ENCODE results near the gene PTPRF.

The PTPRF gene

DNA sequence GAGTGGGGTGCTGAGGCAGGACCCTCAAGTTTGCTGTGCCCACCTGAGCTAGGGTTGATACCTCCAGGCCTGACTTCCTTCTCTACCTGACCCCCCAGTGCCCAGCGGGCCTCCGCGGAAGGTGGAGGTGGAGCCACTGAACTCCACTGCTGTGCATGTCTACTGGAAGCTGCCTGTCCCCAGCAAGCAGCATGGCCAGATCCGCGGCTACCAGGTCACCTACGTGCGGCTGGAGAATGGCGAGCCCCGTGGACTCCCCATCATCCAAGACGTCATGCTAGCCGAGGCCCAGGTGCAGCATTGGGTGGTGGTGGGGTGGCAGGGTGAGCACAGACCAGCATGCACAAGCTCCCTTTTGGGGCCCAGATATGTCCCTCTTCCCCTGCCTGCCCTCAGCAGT, 67.9 kb downstream of the PTPRF start:
- H3K4me3 ChIP-seq (ENCODE audit: low read depth, low read length), result no peak overlapping the region
- TF ChIP-seq, protein P1, sequence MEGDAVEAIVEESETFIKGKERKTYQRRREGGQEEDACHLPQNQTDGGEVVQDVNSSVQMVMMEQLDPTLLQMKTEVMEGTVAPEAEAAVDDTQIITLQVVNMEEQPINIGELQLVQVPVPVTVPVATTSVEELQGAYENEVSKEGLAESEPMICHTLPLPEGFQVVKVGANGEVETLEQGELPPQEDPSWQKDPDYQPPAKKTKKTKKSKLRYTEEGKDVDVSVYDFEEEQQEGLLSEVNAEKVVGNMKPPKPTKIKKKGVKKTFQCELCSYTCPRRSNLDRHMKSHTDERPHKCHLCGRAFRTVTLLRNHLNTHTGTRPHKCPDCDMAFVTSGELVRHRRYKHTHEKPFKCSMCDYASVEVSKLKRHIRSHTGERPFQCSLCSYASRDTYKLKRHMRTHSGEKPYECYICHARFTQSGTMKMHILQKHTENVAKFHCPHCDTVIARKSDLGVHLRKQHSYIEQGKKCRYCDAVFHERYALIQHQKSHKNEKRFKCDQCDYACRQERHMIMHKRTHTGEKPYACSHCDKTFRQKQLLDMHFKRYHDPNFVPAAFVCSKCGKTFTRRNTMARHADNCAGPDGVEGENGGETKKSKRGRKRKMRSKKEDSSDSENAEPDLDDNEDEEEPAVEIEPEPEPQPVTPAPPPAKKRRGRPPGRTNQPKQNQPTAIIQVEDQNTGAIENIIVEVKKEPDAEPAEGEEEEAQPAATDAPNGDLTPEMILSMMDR (IDR thresholded peaks at IDR 0.05; ENCODE audit: low read depth, low read length, missing control alignments), result no peak
- no peak for DNase-seq (ENCODE audit: low read depth)

DNA sequence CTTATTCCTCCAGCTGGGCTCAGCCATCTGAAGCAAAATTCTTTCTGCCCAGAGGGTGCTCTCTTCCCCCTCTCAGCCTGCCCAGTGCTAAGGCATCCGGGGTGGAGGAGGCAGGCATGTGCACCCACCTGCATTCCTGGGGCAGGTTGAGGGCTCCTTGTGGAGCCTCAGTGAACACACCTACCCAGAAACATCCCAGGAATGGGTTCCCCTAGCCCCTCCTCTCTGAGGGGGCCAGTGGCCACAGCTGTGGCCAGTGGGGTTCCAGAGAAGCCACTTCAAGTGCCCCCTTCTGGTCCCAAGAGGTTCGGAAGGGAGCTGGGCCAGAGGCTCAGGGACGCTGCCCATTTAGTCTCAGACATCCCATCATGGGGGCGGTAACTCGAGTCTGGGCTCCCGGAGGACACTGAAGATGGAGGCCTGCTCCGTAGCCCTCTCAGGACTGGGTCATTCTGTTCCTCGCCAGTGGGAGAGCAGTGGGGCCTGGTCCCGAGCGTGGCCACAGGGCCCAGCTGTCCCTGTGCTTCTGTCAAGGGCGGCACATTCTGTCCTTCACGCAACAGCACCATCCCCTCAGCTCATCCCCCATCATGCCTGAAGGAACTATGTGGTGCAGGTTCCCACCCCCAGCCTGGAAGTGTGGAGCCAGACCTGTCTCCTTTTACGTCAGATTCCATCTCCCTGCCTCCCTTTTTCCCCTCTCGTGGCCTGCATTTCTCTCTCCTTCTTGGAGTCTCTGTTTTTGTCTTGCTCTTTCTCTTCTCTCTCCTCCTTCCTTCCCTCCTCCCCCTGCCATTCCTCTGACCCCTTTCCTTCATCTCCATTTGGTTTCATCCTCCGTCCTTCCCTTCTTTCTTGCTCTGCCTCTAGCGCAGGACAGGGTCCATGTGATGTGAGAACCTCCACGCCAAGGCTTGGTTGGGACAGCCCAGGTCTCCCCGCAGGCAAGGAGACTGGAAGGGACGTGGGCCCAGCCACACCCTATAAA, 69.6 kb downstream of the PTPRF start:
- no peak overlapping the region for H3K4me3 ChIP-seq (ENCODE audit: low read depth, low read length)
- TF ChIP-seq, protein P1 (IDR thresholded peaks at IDR 0.05; ENCODE audit: low read depth, low read length, missing control alignments), result no peak

DNA sequence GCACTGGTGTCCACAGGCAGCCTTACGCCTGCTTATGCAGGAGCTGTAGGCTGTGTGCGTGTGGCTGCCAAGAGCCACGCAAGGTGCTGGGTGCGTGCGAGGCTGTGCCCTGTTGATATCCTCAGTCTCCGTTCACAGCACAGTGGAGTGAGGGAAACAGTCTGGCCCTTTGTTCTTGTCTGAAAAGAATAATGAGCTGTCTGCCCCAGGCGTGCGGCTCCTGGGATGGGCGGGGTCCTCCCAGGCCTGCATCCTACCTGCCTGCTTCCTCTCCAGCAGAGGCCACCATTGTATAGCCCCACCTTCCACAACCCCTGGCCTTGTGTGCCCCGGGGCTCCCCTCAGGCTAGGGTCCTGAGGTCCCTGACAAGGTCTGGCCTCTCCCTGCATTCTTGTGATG, 72.3 kb downstream of the PTPRF start:
- TF ChIP-seq, protein P1 (IDR thresholded peaks at IDR 0.05; ENCODE audit: low read depth, low read length, missing control alignments), result no peak
- no peak for DNase-seq (ENCODE audit: low read depth)
- no peak overlapping the region for H3K4me3 ChIP-seq (ENCODE audit: low read depth, low read length)

More for the DNA sequence above, 69.6 kb downstream of the PTPRF start:
- DNase-seq (ENCODE audit: low read depth), result no peak

DNA sequence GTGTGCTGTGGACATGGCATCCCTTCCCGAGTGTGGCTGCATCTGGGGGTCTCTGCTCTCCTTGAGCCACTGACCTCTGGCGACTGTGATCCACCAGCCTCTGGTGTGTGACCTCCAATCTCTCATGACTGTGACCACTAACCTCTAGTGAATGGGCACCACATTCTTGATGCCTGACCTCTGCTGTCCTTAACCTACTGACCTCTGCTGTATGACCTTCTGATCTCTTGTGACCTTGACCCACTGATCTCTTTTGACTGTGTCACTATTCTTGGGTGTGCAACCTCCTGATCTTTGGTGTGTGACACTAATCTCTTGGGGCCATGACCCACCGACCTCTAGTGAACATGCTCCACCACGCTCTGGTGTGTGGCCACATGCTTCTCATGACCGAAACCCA, 73.5 kb downstream of the PTPRF start:
- no peak overlapping the region for H3K4me3 ChIP-seq (ENCODE audit: low read depth, low read length)
- no peak for DNase-seq (ENCODE audit: low read depth)
- TF ChIP-seq, protein P1 (IDR thresholded peaks at IDR 0.05; ENCODE audit: low read depth, low read length, missing control alignments), result no peak

DNA sequence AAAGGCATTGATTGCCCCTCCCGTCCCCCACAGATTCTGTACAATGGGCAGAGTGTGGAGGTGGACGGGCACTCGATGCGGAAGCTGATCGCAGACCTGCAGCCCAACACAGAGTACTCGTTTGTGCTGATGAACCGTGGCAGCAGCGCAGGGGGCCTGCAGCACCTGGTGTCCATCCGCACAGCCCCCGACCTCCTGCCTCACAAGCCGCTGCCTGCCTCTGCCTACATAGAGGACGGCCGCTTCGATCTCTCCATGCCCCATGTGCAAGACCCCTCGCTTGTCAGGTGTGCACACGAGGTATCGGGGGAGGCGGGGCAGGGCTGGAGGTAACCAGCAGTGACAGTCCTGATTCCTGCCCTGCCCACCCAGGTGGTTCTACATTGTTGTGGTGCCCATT, 74.5 kb downstream of the PTPRF start:
- no peak for DNase-seq (ENCODE audit: low read depth)
- TF ChIP-seq, protein P1 (IDR thresholded peaks at IDR 0.05; ENCODE audit: low read depth, low read length, missing control alignments), result no peak
- H3K4me3 ChIP-seq (ENCODE audit: low read depth, low read length), result no peak overlapping the region

DNA sequence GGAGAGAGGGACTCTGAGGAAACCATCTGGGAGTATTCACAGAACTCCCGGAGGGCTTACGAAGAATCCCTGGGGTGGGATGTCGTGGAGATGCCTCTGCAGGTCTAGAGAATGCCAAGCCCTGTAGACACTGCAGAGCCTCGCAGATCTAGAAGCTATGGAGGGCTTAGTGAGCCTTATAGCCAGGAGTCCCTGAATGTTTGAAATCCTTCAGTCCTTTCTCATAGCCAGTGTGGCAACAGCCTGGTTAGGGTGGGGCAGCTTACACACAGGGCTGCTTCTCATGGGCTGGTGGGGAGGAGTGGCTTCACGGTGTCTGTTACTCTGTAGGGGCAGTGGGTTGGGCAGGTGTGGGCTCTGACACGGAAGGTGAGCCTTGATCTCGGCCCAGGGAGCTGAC, 75.1 kb downstream of the PTPRF start:
- no peak overlapping the region for H3K4me3 ChIP-seq (ENCODE audit: low read depth, low read length)
- no peak for DNase-seq (ENCODE audit: low read depth)
- TF ChIP-seq, protein P1 (IDR thresholded peaks at IDR 0.05; ENCODE audit: low read depth, low read length, missing control alignments), result no peak
